Activated T-helper 1 cell treated with Interleukin-2 at 50 U/mL for 16 hours (primary cell): ENCODE data around the gene FMN1.
A peak's percentile ranks its signal among the peaks of the same experiment; 100 is the strongest.

Experiments
- DNase-seq: peaks from one replicate; pipeline ENCODE4 v3.0.0-alpha.2; 2020; ENCODE audit warnings: low read depth

The FMN1 gene

GRCh38 chr15:33157371-33158037 is 37.0 kb downstream of the FMN1 start:
- DNase-seq = no peak

- no peak for DNase-seq
Measured at GRCh38 chr15:33155691-33156420, 38.7 kb downstream of the FMN1 start.

GRCh38 chr15:33154351-33155166 is 40.0 kb downstream of the FMN1 start:
- DNase-seq = no peak

- DNase-seq = no peak
Measured at GRCh38 chr15:33153548-33153947, 41.0 kb downstream of the FMN1 start.

GRCh38 chr15:33152502-33153109 is 41.9 kb downstream of the FMN1 start:
- DNase-seq = no peak

GRCh38 chr15:33150971-33151370 is 43.5 kb downstream of the FMN1 start:
- no peak for DNase-seq

GRCh38 chr15:33150431-33150941 is 44.0 kb downstream of the FMN1 start:
- DNase-seq = no peak

- DNase-seq = no peak
Measured at GRCh38 chr15:33149919-33150318, 44.6 kb downstream of the FMN1 start.

- no peak for DNase-seq
Measured at GRCh38 chr15:33148129-33148751, 46.3 kb downstream of the FMN1 start.

- DNase-seq = no peak
Measured at GRCh38 chr15:33146051-33146450, 48.5 kb downstream of the FMN1 start.

GRCh38 chr15:33145447-33145846 is 49.1 kb downstream of the FMN1 start:
- DNase-seq = no peak

- no peak for DNase-seq
Measured at GRCh38 chr15:33142708-33143107, 51.8 kb downstream of the FMN1 start.

- DNase-seq = no peak
Measured at GRCh38 chr15:33138000-33138399, 56.5 kb downstream of the FMN1 start.

- DNase-seq = no peak
Measured at GRCh38 chr15:33137101-33137500, 57.4 kb downstream of the FMN1 start.

GRCh38 chr15:33136353-33136752 is 58.2 kb downstream of the FMN1 start:
- no peak for DNase-seq

GRCh38 chr15:33135355-33135781 is 59.1 kb downstream of the FMN1 start:
- DNase-seq = no peak

GRCh38 chr15:33132722-33133345 is 61.7 kb downstream of the FMN1 start:
- DNase-seq = no peak

- no peak for DNase-seq
Measured at GRCh38 chr15:33132233-33132580, 62.3 kb downstream of the FMN1 start.

- no peak for DNase-seq
Measured at GRCh38 chr15:33131552-33132232, 62.8 kb downstream of the FMN1 start.

GRCh38 chr15:33126559-33127290 is 67.8 kb downstream of the FMN1 start:
- peak; percentile 67 for DNase-seq
